ENCODE measurements around the gene CENPL.

CENPL gene

GRCh38 chr1:173758110-173758509 lies 66.6 kb downstream of the CENPL start:
- TF ChIP-seq CTCF (IDR thresholded peaks at IDR 0.05; ENCODE audit: insufficient read depth, low read depth, low read length, missing control alignments): no peak
- DNase-seq (ENCODE audit: low read depth): no peak
- no peak overlapping the region for H3K4me3 ChIP-seq (ENCODE audit: low read depth, low read length)

GRCh38 chr1:173757666-173758065 lies 67.0 kb downstream of the CENPL start:
- H3K4me3 ChIP-seq (ENCODE audit: low read depth, low read length): no peak overlapping the region
- no peak for TF ChIP-seq CTCF (IDR thresholded peaks at IDR 0.05; ENCODE audit: insufficient read depth, low read depth, low read length, missing control alignments)
- DNase-seq (ENCODE audit: low read depth): no peak

GRCh38 chr1:173753830-173754229 lies 70.9 kb downstream of the CENPL start:
- TF ChIP-seq CTCF (IDR thresholded peaks at IDR 0.05; ENCODE audit: insufficient read depth, low read depth, low read length, missing control alignments): no peak
- no peak for DNase-seq (ENCODE audit: low read depth)
- H3K4me3 ChIP-seq (ENCODE audit: low read depth, low read length): no peak overlapping the region

Measured in GM12865 (cell line).